ENCODE measurements around the gene GIT2. TPM values are rescaled to one million over a fixed set of nuclear protein-coding genes. Genes with fewer than 3 reads are reported as not detected.

Gene GIT2
- total and polyA plus RNA-seq, 2 of the 8 experiments (the other 6 are each of a cell fraction or from before 2014, with no cell fraction given): 9.6 to 20.7 TPM

DNA sequence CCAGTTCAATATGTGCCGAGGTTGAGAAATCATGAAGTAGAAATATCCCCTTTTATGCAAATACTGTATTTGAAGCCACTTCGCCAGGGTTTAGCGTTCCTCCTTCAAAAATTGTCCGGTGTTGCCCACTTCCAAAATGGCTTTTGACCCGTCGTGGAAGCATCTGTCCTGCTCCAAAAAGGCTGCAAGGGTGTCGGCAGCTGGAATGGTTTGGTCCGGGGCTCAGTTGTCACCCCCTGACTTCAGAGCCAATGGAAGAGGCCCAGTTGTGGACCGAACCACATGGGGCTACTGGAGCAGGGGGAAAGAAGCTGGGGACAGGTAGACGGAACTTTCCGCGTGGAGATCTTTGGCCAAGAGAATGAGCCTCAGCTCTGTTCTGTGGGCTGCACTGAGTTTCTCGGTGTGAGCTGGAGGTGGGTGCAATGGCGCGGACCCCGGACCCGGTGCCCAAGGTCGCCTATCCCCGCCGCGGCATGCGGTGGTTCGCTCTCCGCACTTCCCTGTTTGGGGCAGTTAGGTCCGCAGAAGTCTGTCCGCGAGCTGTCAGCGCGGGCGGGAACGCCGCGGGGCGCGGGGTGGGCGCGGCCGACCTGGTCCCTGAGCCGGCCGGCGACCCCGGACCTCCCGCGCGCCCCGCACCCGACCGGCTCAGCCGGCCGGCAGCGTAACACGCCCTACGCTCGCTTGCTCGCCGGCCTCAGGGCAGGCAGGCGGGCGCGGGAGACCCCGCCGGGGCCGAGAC is 2.9 kb upstream of the GIT2 start, which contains the start of gene ANKRD13A (continued):
- TF ChIP-seq, protein P1, sequence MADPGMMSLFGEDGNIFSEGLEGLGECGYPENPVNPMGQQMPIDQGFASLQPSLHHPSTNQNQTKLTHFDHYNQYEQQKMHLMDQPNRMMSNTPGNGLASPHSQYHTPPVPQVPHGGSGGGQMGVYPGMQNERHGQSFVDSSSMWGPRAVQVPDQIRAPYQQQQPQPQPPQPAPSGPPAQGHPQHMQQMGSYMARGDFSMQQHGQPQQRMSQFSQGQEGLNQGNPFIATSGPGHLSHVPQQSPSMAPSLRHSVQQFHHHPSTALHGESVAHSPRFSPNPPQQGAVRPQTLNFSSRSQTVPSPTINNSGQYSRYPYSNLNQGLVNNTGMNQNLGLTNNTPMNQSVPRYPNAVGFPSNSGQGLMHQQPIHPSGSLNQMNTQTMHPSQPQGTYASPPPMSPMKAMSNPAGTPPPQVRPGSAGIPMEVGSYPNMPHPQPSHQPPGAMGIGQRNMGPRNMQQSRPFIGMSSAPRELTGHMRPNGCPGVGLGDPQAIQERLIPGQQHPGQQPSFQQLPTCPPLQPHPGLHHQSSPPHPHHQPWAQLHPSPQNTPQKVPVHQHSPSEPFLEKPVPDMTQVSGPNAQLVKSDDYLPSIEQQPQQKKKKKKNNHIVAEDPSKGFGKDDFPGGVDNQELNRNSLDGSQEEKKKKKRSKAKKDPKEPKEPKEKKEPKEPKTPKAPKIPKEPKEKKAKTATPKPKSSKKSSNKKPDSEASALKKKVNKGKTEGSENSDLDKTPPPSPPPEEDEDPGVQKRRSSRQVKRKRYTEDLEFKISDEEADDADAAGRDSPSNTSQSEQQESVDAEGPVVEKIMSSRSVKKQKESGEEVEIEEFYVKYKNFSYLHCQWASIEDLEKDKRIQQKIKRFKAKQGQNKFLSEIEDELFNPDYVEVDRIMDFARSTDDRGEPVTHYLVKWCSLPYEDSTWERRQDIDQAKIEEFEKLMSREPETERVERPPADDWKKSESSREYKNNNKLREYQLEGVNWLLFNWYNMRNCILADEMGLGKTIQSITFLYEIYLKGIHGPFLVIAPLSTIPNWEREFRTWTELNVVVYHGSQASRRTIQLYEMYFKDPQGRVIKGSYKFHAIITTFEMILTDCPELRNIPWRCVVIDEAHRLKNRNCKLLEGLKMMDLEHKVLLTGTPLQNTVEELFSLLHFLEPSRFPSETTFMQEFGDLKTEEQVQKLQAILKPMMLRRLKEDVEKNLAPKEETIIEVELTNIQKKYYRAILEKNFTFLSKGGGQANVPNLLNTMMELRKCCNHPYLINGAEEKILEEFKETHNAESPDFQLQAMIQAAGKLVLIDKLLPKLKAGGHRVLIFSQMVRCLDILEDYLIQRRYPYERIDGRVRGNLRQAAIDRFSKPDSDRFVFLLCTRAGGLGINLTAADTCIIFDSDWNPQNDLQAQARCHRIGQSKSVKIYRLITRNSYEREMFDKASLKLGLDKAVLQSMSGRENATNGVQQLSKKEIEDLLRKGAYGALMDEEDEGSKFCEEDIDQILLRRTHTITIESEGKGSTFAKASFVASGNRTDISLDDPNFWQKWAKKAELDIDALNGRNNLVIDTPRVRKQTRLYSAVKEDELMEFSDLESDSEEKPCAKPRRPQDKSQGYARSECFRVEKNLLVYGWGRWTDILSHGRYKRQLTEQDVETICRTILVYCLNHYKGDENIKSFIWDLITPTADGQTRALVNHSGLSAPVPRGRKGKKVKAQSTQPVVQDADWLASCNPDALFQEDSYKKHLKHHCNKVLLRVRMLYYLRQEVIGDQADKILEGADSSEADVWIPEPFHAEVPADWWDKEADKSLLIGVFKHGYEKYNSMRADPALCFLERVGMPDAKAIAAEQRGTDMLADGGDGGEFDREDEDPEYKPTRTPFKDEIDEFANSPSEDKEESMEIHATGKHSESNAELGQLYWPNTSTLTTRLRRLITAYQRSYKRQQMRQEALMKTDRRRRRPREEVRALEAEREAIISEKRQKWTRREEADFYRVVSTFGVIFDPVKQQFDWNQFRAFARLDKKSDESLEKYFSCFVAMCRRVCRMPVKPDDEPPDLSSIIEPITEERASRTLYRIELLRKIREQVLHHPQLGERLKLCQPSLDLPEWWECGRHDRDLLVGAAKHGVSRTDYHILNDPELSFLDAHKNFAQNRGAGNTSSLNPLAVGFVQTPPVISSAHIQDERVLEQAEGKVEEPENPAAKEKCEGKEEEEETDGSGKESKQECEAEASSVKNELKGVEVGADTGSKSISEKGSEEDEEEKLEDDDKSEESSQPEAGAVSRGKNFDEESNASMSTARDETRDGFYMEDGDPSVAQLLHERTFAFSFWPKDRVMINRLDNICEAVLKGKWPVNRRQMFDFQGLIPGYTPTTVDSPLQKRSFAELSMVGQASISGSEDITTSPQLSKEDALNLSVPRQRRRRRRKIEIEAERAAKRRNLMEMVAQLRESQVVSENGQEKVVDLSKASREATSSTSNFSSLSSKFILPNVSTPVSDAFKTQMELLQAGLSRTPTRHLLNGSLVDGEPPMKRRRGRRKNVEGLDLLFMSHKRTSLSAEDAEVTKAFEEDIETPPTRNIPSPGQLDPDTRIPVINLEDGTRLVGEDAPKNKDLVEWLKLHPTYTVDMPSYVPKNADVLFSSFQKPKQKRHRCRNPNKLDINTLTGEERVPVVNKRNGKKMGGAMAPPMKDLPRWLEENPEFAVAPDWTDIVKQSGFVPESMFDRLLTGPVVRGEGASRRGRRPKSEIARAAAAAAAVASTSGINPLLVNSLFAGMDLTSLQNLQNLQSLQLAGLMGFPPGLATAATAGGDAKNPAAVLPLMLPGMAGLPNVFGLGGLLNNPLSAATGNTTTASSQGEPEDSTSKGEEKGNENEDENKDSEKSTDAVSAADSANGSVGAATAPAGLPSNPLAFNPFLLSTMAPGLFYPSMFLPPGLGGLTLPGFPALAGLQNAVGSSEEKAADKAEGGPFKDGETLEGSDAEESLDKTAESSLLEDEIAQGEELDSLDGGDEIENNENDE (IDR thresholded peaks at IDR 0.05; ENCODE audit: insufficient replicate concordance, low read length): no peak
- TF ChIP-seq GTF2F1 (IDR thresholded peaks at IDR 0.05; ENCODE audit: borderline replicate concordance, low read depth, low read length) (no peak), KDM1A (IDR thresholded peaks at IDR 0.05; ENCODE audit: borderline replicate concordance, low read length) (no peak), HDAC2 (IDR thresholded peaks at IDR 0.05; ENCODE audit: borderline replicate concordance in 1 of 2, low read depth in 2 of 2, low read length in 2 of 2) (peak; percentile 15 to 72; a peak in 2 of 4 replicates), TAF7 (optimal IDR thresholded peaks at IDR 0.05; ENCODE audit: borderline replicate concordance, low read depth, low read length) (no peak), HDAC6 (IDR thresholded peaks at IDR 0.05; ENCODE audit: low read depth, low read length) (no peak), RXRA (IDR thresholded peaks at IDR 0.05; ENCODE audit: insufficient read depth, low read depth, low read length) (no peak)
